ENCODE measurements around the gene MEG3. TPM values are rescaled to one million over a fixed set of nuclear protein-coding genes. Genes with fewer than 3 reads are reported as not detected.
"Not testable (repeated sequence)": the region's sequence is repeated elsewhere in the genome, so short reads cannot be mapped to it uniquely, and the experiment has no call there.

Gene MEG3
- total RNA-seq, 2 donors from 2014 or later, result 10.3 to 11.0 TPM

DNA sequence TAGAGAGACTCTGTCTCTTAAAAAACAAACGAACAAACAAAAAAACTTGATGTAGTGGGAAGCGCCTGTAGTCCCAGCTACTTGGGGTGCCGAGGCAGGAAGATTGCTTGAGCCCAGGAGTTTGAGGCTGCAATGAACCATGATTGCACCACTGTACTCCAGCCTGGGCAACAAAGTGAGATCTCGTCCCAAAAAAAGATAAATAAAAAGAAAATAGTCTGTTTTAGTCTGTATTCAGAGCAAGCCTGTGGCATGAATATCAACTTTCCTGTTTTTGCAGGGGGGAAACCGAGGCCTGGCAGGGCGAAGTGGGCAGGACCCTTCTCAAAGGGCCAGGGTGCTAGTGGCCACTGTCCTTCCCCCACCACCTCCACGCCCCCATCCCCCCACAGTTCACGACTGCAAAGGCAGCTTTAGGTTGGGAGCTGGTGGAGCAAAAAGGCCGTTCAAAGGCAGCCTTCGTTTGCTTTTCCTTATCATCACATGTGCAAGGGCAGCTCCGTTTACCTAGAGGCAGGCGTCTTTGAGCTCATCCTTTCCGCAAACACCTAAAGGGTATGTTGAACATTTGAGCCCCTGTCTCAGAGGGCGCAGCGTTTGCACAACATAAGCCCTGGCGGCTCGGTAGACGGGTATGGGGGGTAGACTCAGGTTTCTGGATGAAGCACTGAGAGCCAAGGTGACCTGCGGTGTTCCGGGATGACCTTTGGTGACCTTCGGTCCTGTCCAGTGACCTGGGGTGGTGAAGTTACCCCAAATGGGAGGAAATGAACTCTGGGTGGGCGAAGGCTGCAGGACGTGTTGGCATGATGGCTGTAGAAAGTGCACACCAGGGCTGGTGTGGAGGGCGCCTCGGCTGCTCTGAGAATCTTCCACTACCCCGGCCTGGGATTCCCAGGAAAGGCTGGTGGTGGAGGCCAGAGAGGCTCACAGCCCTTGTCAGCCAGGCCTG lies 8.7 kb upstream of the MEG3 start:
- intact Hi-C loops (cut with DNase I), result no loop called here
- H3K9me3 ChIP-seq, result no peaks in the 10 kb centered on the region
- no peak overlapping the region for H3K27ac ChIP-seq
- no peak for DNase-seq
- TF ChIP-seq, protein P1, sequence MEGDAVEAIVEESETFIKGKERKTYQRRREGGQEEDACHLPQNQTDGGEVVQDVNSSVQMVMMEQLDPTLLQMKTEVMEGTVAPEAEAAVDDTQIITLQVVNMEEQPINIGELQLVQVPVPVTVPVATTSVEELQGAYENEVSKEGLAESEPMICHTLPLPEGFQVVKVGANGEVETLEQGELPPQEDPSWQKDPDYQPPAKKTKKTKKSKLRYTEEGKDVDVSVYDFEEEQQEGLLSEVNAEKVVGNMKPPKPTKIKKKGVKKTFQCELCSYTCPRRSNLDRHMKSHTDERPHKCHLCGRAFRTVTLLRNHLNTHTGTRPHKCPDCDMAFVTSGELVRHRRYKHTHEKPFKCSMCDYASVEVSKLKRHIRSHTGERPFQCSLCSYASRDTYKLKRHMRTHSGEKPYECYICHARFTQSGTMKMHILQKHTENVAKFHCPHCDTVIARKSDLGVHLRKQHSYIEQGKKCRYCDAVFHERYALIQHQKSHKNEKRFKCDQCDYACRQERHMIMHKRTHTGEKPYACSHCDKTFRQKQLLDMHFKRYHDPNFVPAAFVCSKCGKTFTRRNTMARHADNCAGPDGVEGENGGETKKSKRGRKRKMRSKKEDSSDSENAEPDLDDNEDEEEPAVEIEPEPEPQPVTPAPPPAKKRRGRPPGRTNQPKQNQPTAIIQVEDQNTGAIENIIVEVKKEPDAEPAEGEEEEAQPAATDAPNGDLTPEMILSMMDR (IDR thresholded peaks at IDR 0.05), result no peak
- H3K4me1 ChIP-seq, result no peaks in the 10 kb centered on the region
- no peak overlapping the region for H3K4me3 ChIP-seq
- no peak overlapping the region for H3K9ac ChIP-seq (ENCODE audit: low read depth in 2 of 2, low read length in 2 of 2)
- H3K27me3 ChIP-seq, result no peaks in the 10 kb centered on the region
- no peaks in the 10 kb centered on the region for H3K36me3 ChIP-seq

DNA sequence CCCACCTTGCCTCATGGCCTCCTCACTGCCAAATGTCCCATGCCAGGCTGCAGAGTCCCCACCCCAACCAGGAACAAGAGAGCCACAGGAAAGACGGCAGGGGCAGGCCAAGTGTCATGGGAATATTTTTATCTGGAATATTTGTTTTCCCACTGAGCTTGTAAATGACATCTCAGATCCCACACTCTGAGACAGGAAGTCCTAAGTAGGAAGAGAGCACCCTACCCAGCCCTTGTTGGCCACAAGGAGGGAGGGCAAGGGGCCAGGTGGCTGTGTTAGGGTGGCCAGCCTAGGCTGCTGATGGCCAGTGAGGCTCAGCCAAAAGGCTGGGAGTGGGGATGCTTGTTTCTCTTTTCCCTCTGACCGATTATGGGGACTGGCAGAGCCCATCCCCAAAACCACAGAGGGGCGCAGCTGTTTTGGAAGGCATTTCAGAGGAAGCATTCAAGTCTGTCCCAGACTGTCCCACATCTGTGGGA lies 7.7 kb upstream of the MEG3 start:
- H3K9ac ChIP-seq (ENCODE audit: low read depth in 2 of 2, low read length in 2 of 2), result no peak overlapping the region
- H3K9me3 ChIP-seq, result no peaks in the 10 kb centered on the region
- DNase-seq, result no peak
- no peak overlapping the region for H3K27ac ChIP-seq
- no peaks in the 10 kb centered on the region for H3K4me1 ChIP-seq
- H3K36me3 ChIP-seq, result no peaks in the 10 kb centered on the region
- no peaks in the 10 kb centered on the region for H3K27me3 ChIP-seq
- no peak overlapping the region for H3K4me3 ChIP-seq
- TF ChIP-seq, protein P1 (IDR thresholded peaks at IDR 0.05), result no peak
- intact Hi-C loops (cut with DNase I), result no loop called here

DNA sequence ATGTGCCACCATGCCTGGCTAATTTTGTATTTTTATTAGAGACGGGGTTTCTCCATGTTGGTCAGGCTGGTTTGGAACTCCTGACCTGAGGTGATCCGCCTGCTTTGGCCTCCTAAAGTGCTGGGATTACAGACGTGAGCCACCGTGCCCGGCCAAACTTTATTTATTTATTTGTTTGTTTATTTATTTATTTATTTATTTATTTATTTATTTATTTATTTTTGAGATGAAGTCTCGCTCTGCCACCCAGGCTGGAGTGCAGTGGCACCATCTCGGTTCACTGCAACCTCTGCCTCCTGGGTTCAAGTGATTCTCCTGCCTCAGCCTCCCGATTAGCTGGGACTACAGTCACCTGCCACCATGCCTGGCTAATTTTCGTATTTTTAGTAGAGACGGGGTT lies 7.0 kb upstream of the MEG3 start:
- H3K4me3 ChIP-seq; H3K4me1 ChIP-seq; intact Hi-C loops (cut with DNase I); H3K9ac ChIP-seq (ENCODE audit: low read depth in 2 of 2, low read length in 2 of 2); H3K27ac ChIP-seq; DNase-seq; H3K36me3 ChIP-seq; H3K9me3 ChIP-seq; H3K27me3 ChIP-seq: not testable (repeated sequence)

DNA sequence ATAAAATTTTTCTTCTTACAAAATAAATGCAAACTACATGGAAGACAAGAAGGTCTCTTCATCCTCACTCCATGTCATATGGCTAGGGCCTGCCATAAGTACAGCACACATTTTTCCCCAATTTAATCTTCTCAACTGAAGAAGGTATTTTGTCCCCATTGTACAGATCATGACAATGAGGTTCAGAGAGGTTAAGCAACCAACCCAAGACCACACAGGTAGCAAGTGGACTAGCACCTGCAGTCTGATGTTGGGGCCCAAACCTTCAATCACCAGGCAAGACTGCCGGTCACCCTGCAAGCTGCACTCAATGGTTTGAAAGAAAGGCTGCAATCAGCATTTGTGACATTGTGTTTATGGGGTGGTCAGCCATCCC lies 6.5 kb upstream of the MEG3 start:
- Histone ChIP-seq H3K27me3 (no peaks in the 10 kb centered on the region), H3K4me1 (no peaks in the 10 kb centered on the region), H3K9me3 (no peaks in the 10 kb centered on the region), H3K4me3 (no peak overlapping the region), H3K27ac (no peak overlapping the region), H3K36me3 (no peaks in the 10 kb centered on the region), H3K9ac (ENCODE audit: low read depth in 2 of 2, low read length in 2 of 2) (no peak overlapping the region)
- intact Hi-C loops (cut with DNase I), result no loop called here
- DNase-seq, result no peak
- TF ChIP-seq, protein P1 (IDR thresholded peaks at IDR 0.05), result no peak

DNA sequence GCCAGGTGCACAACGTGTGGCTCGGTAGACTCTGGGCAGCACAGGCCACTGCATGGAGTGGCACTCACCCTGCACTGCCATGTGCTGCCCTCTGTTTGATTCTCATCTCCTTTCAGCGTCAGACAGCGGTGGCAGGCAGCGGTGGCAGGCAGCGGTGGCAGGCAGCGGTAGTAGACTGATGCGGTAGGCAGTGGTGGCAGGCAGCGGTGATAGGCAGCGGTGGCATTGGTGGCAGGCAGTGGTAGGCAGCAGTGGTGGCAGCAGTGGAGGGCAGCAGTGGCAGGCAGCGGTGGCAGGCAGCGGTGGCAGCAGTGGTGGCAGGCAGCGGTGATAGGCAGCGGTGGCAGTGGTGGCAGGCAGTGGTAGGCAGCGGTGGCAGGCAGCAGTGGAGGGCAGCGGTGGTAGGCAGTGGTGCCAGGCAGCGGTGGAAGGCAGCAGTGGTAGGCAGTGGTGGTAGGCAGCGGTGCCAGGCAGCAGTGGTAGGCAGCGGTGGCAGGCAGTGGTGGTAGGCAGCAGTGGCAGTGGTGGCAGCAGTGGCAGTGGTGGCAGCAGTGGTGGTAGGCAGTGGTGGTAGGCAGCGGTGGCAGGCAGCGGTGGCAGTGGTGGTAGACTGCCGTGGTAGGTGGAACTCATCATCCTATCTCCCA lies 6.0 kb upstream of the MEG3 start:
- TF ChIP-seq, protein P1 (IDR thresholded peaks at IDR 0.05), result no peak
- no peak for DNase-seq

DNA sequence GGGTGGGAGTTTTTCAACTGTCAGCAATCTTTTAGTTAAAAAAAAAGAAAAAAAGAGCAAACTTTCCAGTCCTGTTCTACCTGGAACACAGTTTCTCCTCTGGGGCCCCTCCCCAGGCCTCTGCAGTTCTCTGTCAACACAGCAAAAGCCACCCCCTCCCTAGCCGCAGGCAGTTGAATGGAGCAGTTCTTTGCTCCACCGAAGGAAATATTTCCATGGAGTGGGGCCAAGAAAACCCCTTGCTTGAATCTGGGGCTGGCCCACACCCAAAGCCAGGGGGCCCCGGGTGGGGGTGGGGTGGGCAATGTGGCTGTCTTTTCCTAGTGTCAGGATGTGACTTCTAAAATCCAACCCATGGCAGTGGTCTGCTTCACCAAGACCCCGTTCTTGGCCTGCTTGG lies 5.0 kb upstream of the MEG3 start:
- no peak for DNase-seq
- intact Hi-C loops (cut with DNase I), result no loop called here
- H3K9ac ChIP-seq (ENCODE audit: low read depth in 2 of 2, low read length in 2 of 2), result no peak overlapping the region
- H3K4me3 ChIP-seq, result no peak overlapping the region
- H3K27me3 ChIP-seq, result no peaks in the 10 kb centered on the region
- no peaks in the 10 kb centered on the region for H3K36me3 ChIP-seq
- TF ChIP-seq, protein P1 (IDR thresholded peaks at IDR 0.05), result no peak
- no peak overlapping the region for H3K27ac ChIP-seq
- no peaks in the 10 kb centered on the region for H3K4me1 ChIP-seq
- H3K9me3 ChIP-seq, result no peaks in the 10 kb centered on the region

More for the DNA sequence above, 6.0 kb upstream of the MEG3 start:
- Histone ChIP-seq H3K4me1 (no peaks in the 10 kb centered on the region), H3K27me3 (no peaks in the 10 kb centered on the region), H3K4me3 (no peak overlapping the region), H3K9ac (ENCODE audit: low read depth in 2 of 2, low read length in 2 of 2) (no peak overlapping the region), H3K27ac (no peak overlapping the region), H3K36me3 (no peaks in the 10 kb centered on the region), H3K9me3 (no peaks in the 10 kb centered on the region)
- intact Hi-C loops (cut with DNase I), result no loop called here
